Stimulated activated CD4-positive, alpha-beta T cell treated with anti-CD3 and anti-CD28 coated beads, TNF-alpha, amount 100 ng/mL, for 1 hour (primary cell): Measurements from ENCODE around the gene KCNE1.
"Not testable (repeated sequence)": the region's sequence is repeated elsewhere in the genome, so short reads cannot be mapped to it uniquely, and the experiment has no call there.

Experiments used
- DNase-seq, 3 donors: peaks; one replicate each; pipeline ENCODE4 v3.0.0-alpha.2; 2020; ENCODE audit warnings: low read depth in 3 of 3, low spot score in 1 of 3

The KCNE1 gene

GRCh38 chr21:34511787-34512455 lies at the start of gene KCNE1:
Gene KCNE1 (minus strand): TSS chr21:34512210. CDS start chr21:34449634, 62,576 bp downstream.
- no peak for DNase-seq

- no peak for DNase-seq
These were observed 49.8 kb upstream of the KCNE1 start for GRCh38 chr21:34561806-34562205.

GRCh38 chr21:34560609-34561008 lies 48.6 kb upstream of the KCNE1 start:
- DNase-seq, result no peak

- no peak for DNase-seq
These were observed 48.0 kb upstream of the KCNE1 start for GRCh38 chr21:34560021-34560420.

- no peak for DNase-seq
These were observed 47.1 kb upstream of the KCNE1 start for GRCh38 chr21:34559089-34559631.

- no peak for DNase-seq
These were observed 46.2 kb upstream of the KCNE1 start for GRCh38 chr21:34558166-34558565.

- no peak for DNase-seq
These were observed 45.3 kb upstream of the KCNE1 start for GRCh38 chr21:34557261-34557660.

GRCh38 chr21:34554670-34555069 lies 42.7 kb upstream of the KCNE1 start:
- DNase-seq, result not testable (repeated sequence)

GRCh38 chr21:34554227-34554626 lies 42.2 kb upstream of the KCNE1 start:
- no peak for DNase-seq

- DNase-seq, result no peak
These were observed 41.3 kb upstream of the KCNE1 start for GRCh38 chr21:34553151-34553952.

- no peak for DNase-seq
These were observed 40.5 kb upstream of the KCNE1 start for GRCh38 chr21:34552360-34553098.

GRCh38 chr21:34550182-34550799 lies 38.3 kb upstream of the KCNE1 start:
- DNase-seq, result no peak

- DNase-seq, result no peak
These were observed 36.9 kb upstream of the KCNE1 start for GRCh38 chr21:34548781-34549376.

- DNase-seq, result no peak
These were observed 34.5 kb upstream of the KCNE1 start for GRCh38 chr21:34546542-34546941.

- no peak for DNase-seq
These were observed 33.3 kb upstream of the KCNE1 start for GRCh38 chr21:34545079-34545884.

GRCh38 chr21:34544032-34544496 lies 32.1 kb upstream of the KCNE1 start:
- DNase-seq, result peak in 1 of 3 donors; percentile 7

GRCh38 chr21:34543017-34543416 lies 31.0 kb upstream of the KCNE1 start:
- no peak for DNase-seq

GRCh38 chr21:34540206-34540605 lies 28.2 kb upstream of the KCNE1 start:
- no peak for DNase-seq

- DNase-seq, result no peak
These were observed 25.8 kb upstream of the KCNE1 start for GRCh38 chr21:34537838-34538237.

- no peak for DNase-seq
These were observed 24.8 kb upstream of the KCNE1 start for GRCh38 chr21:34536820-34537219.
